GM12878 (cell line): Measurements from ENCODE around the gene GMDS. TPM values are rescaled to one million over a fixed set of nuclear protein-coding genes. Genes with fewer than 3 reads are reported as not detected.
A peak's percentile ranks its signal among the peaks of the same experiment; 100 is the strongest.

Source experiments
- ATAC-seq: fragments of 200-7000 bp; cut with Tn5 transposase; 3 replicates; pipeline ENCODE4 v1.9.1; 2020; ENCODE audit warnings: mild to moderate bottlenecking, moderate library complexity
- Bru-seq: library from RNA; stranded (reverse); fragments of 400-500 nt; gene quantifications from one replicate; lab custom pipeline; 2021; lab: Mats Ljungman, UMichigan
- BruChase-seq, 2 experiments: library from RNA; stranded (reverse); fragments of 400-500 nt; gene quantifications; one replicate each; lab custom pipeline; 2021; lab: Mats Ljungman, UMichigan
- BruUV-seq: library from RNA; stranded (reverse); fragments of 400-500 nt; replicated peaks from 2 replicates; lab custom pipeline; 2021; lab: Mats Ljungman, UMichigan
- CTCF ChIA-PET: fragments of 300-600 bp; sonication (Branson Sonifier 250); formaldehyde crosslinking; extraction: SDS; loops from one replicate; lab custom pipeline; 2021; ENCODE audit warnings: inconsistent platforms; lab: Yijun Ruan, JAX
- POLR2A ChIA-PET: fragments of 350-600 bp; formaldehyde crosslinking; extraction: SDS; loops from one replicate; lab custom pipeline; 2021; ENCODE audit warnings: inconsistent platforms; lab: Charles Lee
- RAD21 ChIA-PET: fragments of 300-600 bp; sonication (Branson Sonifier 250); formaldehyde crosslinking; loops from one replicate; lab custom pipeline; 2023; ENCODE audit warnings: antibody characterized with exemption; ENCODE audit not compliant: unreplicated experiment; lab: Charles Lee
- SMC1A ChIA-PET: fragments of 300-600 bp; sonication (Branson Sonifier 250); formaldehyde crosslinking; loops from one replicate; lab custom pipeline; 2023; ENCODE audit not compliant: unreplicated experiment, uncharacterized antibody; lab: Charles Lee
- DNase-seq: peaks from one replicate; pipeline ENCODE4 v3.0.0-alpha.2; 2011; ENCODE audit warnings: low read depth, low spot score
- FAIRE-seq: peaks from 3 replicates; lab custom pipeline; 2011; peaks lifted over from hg19 to GRCh38; lab: Jason Lieb, UNC
- H2AFZ ChIP-seq: 2 replicates; pipeline ENCODE4 v1.6.0; 2011; ENCODE audit warnings: low read depth, low read length, control low read depth; ENCODE audit not compliant: control insufficient read depth
- H3K27ac ChIP-seq: 2 replicates; pipeline ENCODE4 v1.5.1; 2011; ENCODE audit warnings: control low read depth; ENCODE audit not compliant: control insufficient read depth, insufficient read depth
- H3K27me3 ChIP-seq, 2 experiments: replicated peaks in 1 of 2; 2 replicates each; pipeline versions ENCODE4 v1.6.0 to v1.6.1; 2011; ENCODE audit warnings: low read length in 1 of 2; ENCODE audit not compliant: control insufficient read depth in 2 of 2, insufficient read depth in 2 of 2
- H3K36me3 ChIP-seq, 2 experiments: 2 replicates each; pipeline ENCODE4 v1.5.1; 2011; ENCODE audit warnings: low read length in 1 of 2; ENCODE audit not compliant: control insufficient read depth in 2 of 2, insufficient read depth in 2 of 2
- H3K4me1 ChIP-seq: 2 replicates; pipeline ENCODE4 v1.6.1; 2011; ENCODE audit warnings: mild to moderate bottlenecking, low read length, moderate library complexity, mixed read lengths; ENCODE audit not compliant: control insufficient read depth, insufficient read depth
- H3K4me2 ChIP-seq: 2 replicates; pipeline ENCODE4 v1.6.0; 2011; ENCODE audit warnings: control low read depth; ENCODE audit not compliant: control insufficient read depth, insufficient read depth
- H3K4me3 ChIP-seq: fragments of 200-600 bp; sonication (generic); 2 replicates; pipeline ENCODE4 v1.5.1; 2016
- H3K79me2 ChIP-seq: 2 replicates; pipeline ENCODE4 v1.6.0; 2011; ENCODE audit warnings: low read length; ENCODE audit not compliant: control insufficient read depth, insufficient read depth
- H3K9ac ChIP-seq: 2 replicates; pipeline ENCODE4 v1.8.0; 2011; ENCODE audit warnings: low read length, control low read depth, mixed read lengths; ENCODE audit not compliant: control insufficient read depth, insufficient read depth
- H3K9me3 ChIP-seq: replicated peaks from 3 replicates; pipeline ENCODE4 v1.5.1; 2011; ENCODE audit warnings: mild to moderate bottlenecking, low read length; ENCODE audit not compliant: control insufficient read depth, insufficient read depth
- H4K20me1 ChIP-seq: 2 replicates; pipeline ENCODE4 v1.6.0; 2011; ENCODE audit not compliant: control insufficient read depth, insufficient read depth
- CBX5 ChIP-seq: sonication (generic); IDR thresholded peaks from 2 replicates; pipeline ENCODE4 v1.6.1; 2016; ENCODE audit warnings: low read depth, moderate library complexity, mild to moderate bottlenecking, inconsistent platforms
- EP300 ChIP-seq, 2 experiments: fragments of 150-350 bp in 1 of 2; IDR thresholded peaks; 2 replicates each; pipeline ENCODE4 v1.6.1; 2011 to 2012; ENCODE audit warnings: low read depth in 2 of 2, low read length in 2 of 2, borderline replicate concordance in 1 of 2, improper control_type of control experiment in 1 of 2, inconsistent platforms in 1 of 2; ENCODE audit not compliant: control insufficient read depth in 1 of 2
- HDGF ChIP-seq: fragments of 450-650 bp; IDR thresholded peaks from 2 replicates; pipeline ENCODE4 v1.6.1; 2016; ENCODE audit warnings: antibody characterized with exemption
- IKZF2 ChIP-seq, 2 experiments: fragments of 450-650 bp; IDR thresholded peaks; 2 replicates each; pipeline ENCODE4 v1.6.1; 2017; ENCODE audit warnings: mild to moderate bottlenecking in 2 of 2, moderate library complexity in 2 of 2
- IRF4 ChIP-seq: IDR thresholded peaks from 2 replicates; pipeline ENCODE4 v1.6.1; 2011; ENCODE audit warnings: low read depth, low read length
- MXI1 ChIP-seq: fragments of 150-350 bp; IDR thresholded peaks from 2 replicates; pipeline ENCODE4 v1.6.1; 2011; ENCODE audit warnings: low read depth, mild to moderate bottlenecking, inconsistent platforms, low read length, improper control_type of control experiment
- NRF1 ChIP-seq: conservative IDR thresholded peaks from 2 replicates; pipeline ENCODE4 v1.6.1; 2011; ENCODE audit warnings: mild to moderate bottlenecking, low read depth, low read length, improper control_type of control experiment
- PML ChIP-seq: IDR thresholded peaks from 2 replicates; pipeline ENCODE4 v1.6.1; 2012; ENCODE audit warnings: low read length, inconsistent platforms
- SREBF2 ChIP-seq: IDR thresholded peaks from 2 replicates; pipeline ENCODE4 v1.6.1; 2012; ENCODE audit warnings: mild to moderate bottlenecking, low read length
- WGBS: methylation state at CpG from one replicate; pipeline ENCODE4 v1.1.6; 2016; ENCODE audit warnings: low lambda C conversion rate; ENCODE audit not compliant: insufficient replicate concordance, insufficient coverage; ENCODE audit errors: missing lambda C conversion rate; 5-methylcytosine and 5-hydroxymethylcytosine counted together
- in situ Hi-C: fragments of 300-500 bp; cut with MboI; formaldehyde crosslinking; loops from 9 replicates; pipeline ENCODE4 v1.14.3; 2018; ENCODE audit warnings: mixed read lengths
- intact Hi-C: fragments of 100-400 bp; cut with micrococcal nuclease; formaldehyde crosslinking; loops from one replicate; pipeline ENCODE4 v1.14.2; 2022; ENCODE audit not compliant: unreplicated experiment
- long read RNA-seq, 2 experiments: library from polyadenylated mRNA; unstranded; transcript quantifications; one replicate each; pipeline ENCODE4 v2.0.0, GENCODE V29; 2019 to 2020
- polyA minus RNA-seq, 3 experiments: library from RNA; depleted of rRNA, polyadenylated mRNA; stranded (reverse); fragments of >200 nt; gene quantifications; 2 replicates each; pipeline ENCODE4 v1.2.3, GENCODE V29; 2011
- polyA plus RNA-seq, 11 experiments: library from polyadenylated mRNA; depleted of rRNA in 4 of 11; unstranded in 6 of 11; stranded (reverse) in 5 of 11; fragments of >200 nt; fragmentation: Nextera tagmentation in 4 of 11; fragmentation: Illumina TruSeq in 1 of 11; extraction: Ambion mirVana in 4 of 11; extraction: Trizol in 1 of 11; gene quantifications; 1 replicate in 1 of 11; 2 replicates in 10 of 11; pipeline versions ENCODE4 v1.2.1 to v1.2.3, GENCODE V29; 2011 to 2016; ENCODE audit warnings: inconsistent platforms in 2 of 11, missing spikeins in 2 of 11, low read depth in 1 of 11
- total RNA-seq, 4 experiments: library from RNA; depleted of rRNA in 3 of 4; stranded (reverse); fragments of >200 nt in 3 of 4; fragmentation: Illumina TruSeq in 1 of 4; extraction: Trizol in 1 of 4; gene quantifications; 2 replicates each; pipeline versions ENCODE4 v1.2.1 to v1.2.3, GENCODE V29; 2013 to 2021
- TF ChIP-seq, protein P1 (sequence below): fragments of 450-650 bp; IDR thresholded peaks from 2 replicates; pipeline ENCODE4 v1.6.1; 2017; ENCODE audit warnings: mild to moderate bottlenecking
- TF ChIP-seq, protein P2 (sequence below): fragments of 450-650 bp; IDR thresholded peaks from 2 replicates; pipeline ENCODE4 v1.6.1; 2017; ENCODE audit warnings: mild to moderate bottlenecking, low read depth, inconsistent platforms; ENCODE audit not compliant: poor library complexity, severe bottlenecking
- TF ChIP-seq, protein P3 (sequence below): fragments of 450-650 bp; IDR thresholded peaks from 2 replicates; pipeline ENCODE4 v1.6.1; 2014; ENCODE audit warnings: mild to moderate bottlenecking

Gene GMDS
- total RNA-seq (2013; cell fraction: nucleolus; rRNA removed), result 44.3 and 59.2 TPM in 2 replicates
- 14.4 and 17.7 TPM in 2 replicates for total RNA-seq (2014; rRNA removed)
- total RNA-seq (2014; rRNA removed; fragmentation: Illumina TruSeq; extraction: Trizol), result 22.3 and 24.8 TPM in 2 replicates
- 37.7 and 40.6 TPM in 2 replicates for total RNA-seq (2021)
- polyA plus RNA-seq (2011; ENCODE audit: low read depth), result 15.2 TPM
- polyA plus RNA-seq (2011; rRNA removed), result 31.7 and 48.6 TPM in 2 replicates
- polyA plus RNA-seq (2011; cell fraction: cytosol; rRNA removed), result 17.4 and 20.4 TPM in 2 replicates
- 13.7 and 22.8 TPM in 2 replicates for polyA plus RNA-seq (2011; cell fraction: nucleus; rRNA removed)
- 22.2 and 27.5 TPM in 2 replicates for polyA plus RNA-seq (2012)
- polyA plus RNA-seq (2014; fragmentation: Illumina TruSeq; extraction: Trizol), result 53.8 and 110 TPM in 2 replicates
- polyA plus RNA-seq (2014; fragmentation: Nextera tagmentation; extraction: Ambion mirVana), result 1 to 10 TPM in 1 of 2 experiments, under 1 TPM in 1; 0.61 to 1.9 TPM
- 29.6 and 33.0 TPM in 2 replicates for polyA plus RNA-seq (2014; rRNA removed)
- 10 to 100 TPM; 28.3 to 30.4 TPM for polyA plus RNA-seq (2016; fragmentation: Nextera tagmentation; extraction: Ambion mirVana)
- 11.1 and 14.8 TPM in 2 replicates for polyA minus RNA-seq (2011; rRNA and poly(A)+ RNA removed)
- polyA minus RNA-seq (2011; cell fraction: cytosol; rRNA and poly(A)+ RNA removed), result 6.7 and 7.2 TPM in 2 replicates
- polyA minus RNA-seq (2011; cell fraction: nucleus; rRNA and poly(A)+ RNA removed), result 20.9 and 39.4 TPM in 2 replicates
- Bru-seq, nascent RNA, result percentile 60 among the genes with signal in this experiment
- BruChase-seq, experiment 1, labeled RNA remaining after a 6-hour chase, result percentile 59 among the genes with signal in this experiment
- BruChase-seq, experiment 2, labeled RNA remaining after a 2-hour chase, result percentile 61 among the genes with signal in this experiment
- long read RNA-seq, experiment 1, transcript GMDS-202 (11 exons, 1,752 nt), result major isoform, 40 of 53 reads
- long read RNA-seq, experiment 1, partial matches to known transcripts, result 5 of 53 reads
- long read RNA-seq, experiment 1, other reads (novel, unspliced or antisense), result 8 of 53 reads
- long read RNA-seq, experiment 2, transcript GMDS-202 (11 exons, 1,752 nt), result major isoform, 26 of 45 reads
- long read RNA-seq, experiment 2, partial matches to known transcripts, result 8 of 45 reads
- long read RNA-seq, experiment 2, other reads (novel, unspliced or antisense), result 11 of 45 reads

DNA sequence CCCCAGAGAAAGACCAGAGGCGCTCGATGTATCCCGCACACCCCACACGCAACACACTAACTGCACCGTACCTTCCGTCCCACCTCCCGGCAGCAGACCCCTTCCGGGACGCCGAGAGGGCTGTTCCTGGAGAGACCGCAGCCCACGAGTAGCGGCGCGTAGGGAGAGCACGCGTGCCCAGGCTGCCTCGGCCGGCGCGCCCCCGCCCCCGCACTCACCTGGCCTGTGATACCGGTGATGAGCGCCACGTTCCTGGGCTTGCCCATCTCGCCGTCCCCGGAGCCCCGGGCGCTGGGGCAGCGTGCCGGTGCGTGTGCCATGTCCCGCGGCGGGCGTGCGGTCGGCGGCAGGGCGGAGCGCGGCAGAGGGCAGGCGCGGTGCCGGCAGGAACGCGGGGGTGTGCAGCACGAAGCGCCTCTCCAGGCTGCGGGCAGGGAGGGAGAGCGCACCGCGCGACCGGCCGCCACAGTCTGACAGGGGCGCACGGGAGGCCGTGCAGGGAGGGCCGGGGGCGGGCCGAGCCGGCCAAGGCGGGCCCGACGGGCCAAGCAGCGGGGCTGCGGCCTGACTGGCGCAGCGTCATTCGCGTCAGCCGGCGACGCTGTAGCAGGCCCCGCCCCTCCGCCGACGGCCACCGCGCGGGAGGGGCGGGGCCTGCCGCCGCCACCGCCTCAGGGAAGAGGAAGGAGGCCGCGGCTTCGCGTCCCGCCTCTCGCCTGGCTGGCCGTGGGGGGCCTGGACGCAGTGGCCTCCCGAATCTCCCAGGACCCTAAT lies at the start of gene GMDS:
Gene GMDS, minus strand, starts transcription at position 503 of the 774 bp plus-strand sequence.
- H3K9ac ChIP-seq, result peak within 1 kb of the TSS; percentile 97
- BruUV-seq, result no TSS peak
- H3K27me3 ChIP-seq, result no peaks in the 10 kb centered on the region
- FAIRE-seq (no peak), DNase-seq (no peak), ATAC-seq (peak; percentile 98)
- ChIA-PET POLR2A (interaction anchor here (1.0 to 1.8 kb wide), 3 partner anchors 10 to 23 kb away, joined by 3 to 9 read pairs (median 4); no protein-coding TSS in a partner anchor), RAD21 (interaction anchor here (1.0 kb wide), 1 partner anchor 37 kb away, joined by 3 read pairs; no protein-coding TSS in a partner anchor), SMC1A (interaction anchor here (1.6 kb wide), 1 partner anchor 37 kb away, joined by 8 read pairs; no protein-coding TSS in a partner anchor), CTCF (interaction anchor here (1.4 kb wide), 1 partner anchor 8 kb away, joined by 4 read pairs; no protein-coding TSS in a partner anchor)
- peaks cover 25% of the 10 kb centered on the region for H3K79me2 ChIP-seq
- peak within 1 kb of the TSS; percentile 85 for H3K4me3 ChIP-seq
- no peaks in the 10 kb centered on the region for H3K9me3 ChIP-seq
- H3K4me1 ChIP-seq, result peaks cover 9% of the 10 kb centered on the region
- WGBS, result 1% methylated on average over 42 of the region's 97 CpGs
- intact Hi-C loops, result no loop called here
- H3K36me3 ChIP-seq, result no peaks in the 10 kb centered on the region
- peak within 1 kb of the TSS; percentile 95 for H3K27ac ChIP-seq
- peak within 1 kb of the TSS; percentile 85 for H3K4me2 ChIP-seq
- H2AFZ ChIP-seq, result peak within 1 kb of the TSS; percentile 91
- in situ Hi-C loops, result no loop called here
- H4K20me1 ChIP-seq, result no peaks in the 10 kb centered on the region
- TF ChIP-seq IKZF2 (IDR thresholded peaks at IDR 0.05) (0 out of 4 replicates have a peak, but pooled peaks of 1 of the 2 experiments have one; percentile 22), NRF1 (no peak), EP300 (IDR thresholded peaks at IDR 0.05; ENCODE audit: borderline replicate concordance in 1 of 2, control insufficient read depth in 1 of 2, low read depth in 2 of 2, low read length in 2 of 2) (no peak), HDGF (0 out of 2 replicates have a peak, but pooled peaks have one; percentile 40), IRF4 (no peak), SREBF2 (no peak), MXI1 (no peak; the same call in 1 of the 2 replicates), PML (no peak), CBX5 (no peak)
- TF ChIP-seq, protein P1, sequence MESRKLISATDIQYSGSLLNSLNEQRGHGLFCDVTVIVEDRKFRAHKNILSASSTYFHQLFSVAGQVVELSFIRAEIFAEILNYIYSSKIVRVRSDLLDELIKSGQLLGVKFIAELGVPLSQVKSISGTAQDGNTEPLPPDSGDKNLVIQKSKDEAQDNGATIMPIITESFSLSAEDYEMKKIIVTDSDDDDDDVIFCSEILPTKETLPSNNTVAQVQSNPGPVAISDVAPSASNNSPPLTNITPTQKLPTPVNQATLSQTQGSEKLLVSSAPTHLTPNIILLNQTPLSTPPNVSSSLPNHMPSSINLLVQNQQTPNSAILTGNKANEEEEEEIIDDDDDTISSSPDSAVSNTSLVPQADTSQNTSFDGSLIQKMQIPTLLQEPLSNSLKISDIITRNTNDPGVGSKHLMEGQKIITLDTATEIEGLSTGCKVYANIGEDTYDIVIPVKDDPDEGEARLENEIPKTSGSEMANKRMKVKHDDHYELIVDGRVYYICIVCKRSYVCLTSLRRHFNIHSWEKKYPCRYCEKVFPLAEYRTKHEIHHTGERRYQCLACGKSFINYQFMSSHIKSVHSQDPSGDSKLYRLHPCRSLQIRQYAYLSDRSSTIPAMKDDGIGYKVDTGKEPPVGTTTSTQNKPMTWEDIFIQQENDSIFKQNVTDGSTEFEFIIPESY, result no peak
- TF ChIP-seq, protein P2, sequence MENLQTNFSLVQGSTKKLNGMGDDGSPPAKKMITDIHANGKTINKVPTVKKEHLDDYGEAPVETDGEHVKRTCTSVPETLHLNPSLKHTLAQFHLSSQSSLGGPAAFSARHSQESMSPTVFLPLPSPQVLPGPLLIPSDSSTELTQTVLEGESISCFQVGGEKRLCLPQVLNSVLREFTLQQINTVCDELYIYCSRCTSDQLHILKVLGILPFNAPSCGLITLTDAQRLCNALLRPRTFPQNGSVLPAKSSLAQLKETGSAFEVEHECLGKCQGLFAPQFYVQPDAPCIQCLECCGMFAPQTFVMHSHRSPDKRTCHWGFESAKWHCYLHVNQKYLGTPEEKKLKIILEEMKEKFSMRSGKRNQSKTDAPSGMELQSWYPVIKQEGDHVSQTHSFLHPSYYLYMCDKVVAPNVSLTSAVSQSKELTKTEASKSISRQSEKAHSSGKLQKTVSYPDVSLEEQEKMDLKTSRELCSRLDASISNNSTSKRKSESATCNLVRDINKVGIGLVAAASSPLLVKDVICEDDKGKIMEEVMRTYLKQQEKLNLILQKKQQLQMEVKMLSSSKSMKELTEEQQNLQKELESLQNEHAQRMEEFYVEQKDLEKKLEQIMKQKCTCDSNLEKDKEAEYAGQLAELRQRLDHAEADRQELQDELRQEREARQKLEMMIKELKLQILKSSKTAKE, result no peak
- TF ChIP-seq, protein P3, sequence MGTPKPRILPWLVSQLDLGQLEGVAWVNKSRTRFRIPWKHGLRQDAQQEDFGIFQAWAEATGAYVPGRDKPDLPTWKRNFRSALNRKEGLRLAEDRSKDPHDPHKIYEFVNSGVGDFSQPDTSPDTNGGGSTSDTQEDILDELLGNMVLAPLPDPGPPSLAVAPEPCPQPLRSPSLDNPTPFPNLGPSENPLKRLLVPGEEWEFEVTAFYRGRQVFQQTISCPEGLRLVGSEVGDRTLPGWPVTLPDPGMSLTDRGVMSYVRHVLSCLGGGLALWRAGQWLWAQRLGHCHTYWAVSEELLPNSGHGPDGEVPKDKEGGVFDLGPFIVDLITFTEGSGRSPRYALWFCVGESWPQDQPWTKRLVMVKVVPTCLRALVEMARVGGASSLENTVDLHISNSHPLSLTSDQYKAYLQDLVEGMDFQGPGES, result peak; percentile 58; the same call in 1 of the 2 replicates
